ENCODE results near the gene MAML1. TPM values are rescaled to one million over a fixed set of nuclear protein-coding genes. Genes with fewer than 3 reads are reported as not detected.

The MAML1 gene
- total and polyA plus RNA-seq, 2 experiments from 2014 or later = 7.5 to 15.9 TPM

DNA sequence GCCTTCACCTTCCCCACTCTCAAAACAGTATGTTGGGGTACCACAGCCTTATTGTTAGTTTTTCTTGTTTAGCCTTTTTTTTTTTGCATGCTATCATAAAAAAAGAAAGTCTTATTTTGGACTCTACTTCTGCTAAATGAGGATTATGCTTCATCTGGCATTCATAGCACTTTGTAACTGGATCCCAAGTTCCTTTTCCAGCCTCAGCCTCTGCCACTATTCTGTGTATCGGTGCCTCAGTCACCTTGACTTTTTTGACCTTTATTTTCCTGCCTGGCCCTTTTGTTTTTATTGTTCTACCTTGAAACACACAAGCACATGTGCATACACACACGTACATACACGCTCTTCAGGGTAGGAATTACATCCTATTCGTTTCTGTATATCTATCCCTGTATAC, 8.5 kb upstream of the MAML1 start:
- Histone ChIP-seq H3K27me3 (no peaks in the 10 kb centered on the region), H3K9me3 (ENCODE audit: low read depth) (no peaks in the 10 kb centered on the region), H3K36me3 (replicated peaks; ENCODE audit: insufficient read depth, low read depth) (peaks cover 10% of the 10 kb centered on the region), H3K4me2 (no peak overlapping the region), H3K9me2 (replicated peaks; ENCODE audit: insufficient read depth) (no peaks in the 10 kb centered on the region), H4K20me1 (ENCODE audit: insufficient read depth, poor library complexity, severe bottlenecking) (peaks cover 22% of the 10 kb centered on the region), H3K27ac (no peak overlapping the region), H3K79me2 (peaks cover 43% of the 10 kb centered on the region), H2AFZ (no peak overlapping the region), H3K4me1 (ENCODE audit: insufficient read depth) (no peaks in the 10 kb centered on the region), H3K4me3 (no peak overlapping the region)
- TF ChIP-seq EZH2phosphoT487 (IDR thresholded peaks at IDR 0.05; ENCODE audit: low read depth, severe bottlenecking, unreplicated experiment) (no peak), EZH2 (IDR thresholded peaks at IDR 0.05; ENCODE audit: borderline replicate concordance) (no peak)
- TF ChIP-seq, protein P1, sequence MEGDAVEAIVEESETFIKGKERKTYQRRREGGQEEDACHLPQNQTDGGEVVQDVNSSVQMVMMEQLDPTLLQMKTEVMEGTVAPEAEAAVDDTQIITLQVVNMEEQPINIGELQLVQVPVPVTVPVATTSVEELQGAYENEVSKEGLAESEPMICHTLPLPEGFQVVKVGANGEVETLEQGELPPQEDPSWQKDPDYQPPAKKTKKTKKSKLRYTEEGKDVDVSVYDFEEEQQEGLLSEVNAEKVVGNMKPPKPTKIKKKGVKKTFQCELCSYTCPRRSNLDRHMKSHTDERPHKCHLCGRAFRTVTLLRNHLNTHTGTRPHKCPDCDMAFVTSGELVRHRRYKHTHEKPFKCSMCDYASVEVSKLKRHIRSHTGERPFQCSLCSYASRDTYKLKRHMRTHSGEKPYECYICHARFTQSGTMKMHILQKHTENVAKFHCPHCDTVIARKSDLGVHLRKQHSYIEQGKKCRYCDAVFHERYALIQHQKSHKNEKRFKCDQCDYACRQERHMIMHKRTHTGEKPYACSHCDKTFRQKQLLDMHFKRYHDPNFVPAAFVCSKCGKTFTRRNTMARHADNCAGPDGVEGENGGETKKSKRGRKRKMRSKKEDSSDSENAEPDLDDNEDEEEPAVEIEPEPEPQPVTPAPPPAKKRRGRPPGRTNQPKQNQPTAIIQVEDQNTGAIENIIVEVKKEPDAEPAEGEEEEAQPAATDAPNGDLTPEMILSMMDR (IDR thresholded peaks at IDR 0.05; ENCODE audit: poor library complexity) = no peak
- DNase-seq (ENCODE audit: low spot score) = no peak
- WGBS (ENCODE audit: low lambda C conversion rate, missing lambda C conversion rate) = 98% methylated on average over 4 of the region's 4 CpGs

DNA sequence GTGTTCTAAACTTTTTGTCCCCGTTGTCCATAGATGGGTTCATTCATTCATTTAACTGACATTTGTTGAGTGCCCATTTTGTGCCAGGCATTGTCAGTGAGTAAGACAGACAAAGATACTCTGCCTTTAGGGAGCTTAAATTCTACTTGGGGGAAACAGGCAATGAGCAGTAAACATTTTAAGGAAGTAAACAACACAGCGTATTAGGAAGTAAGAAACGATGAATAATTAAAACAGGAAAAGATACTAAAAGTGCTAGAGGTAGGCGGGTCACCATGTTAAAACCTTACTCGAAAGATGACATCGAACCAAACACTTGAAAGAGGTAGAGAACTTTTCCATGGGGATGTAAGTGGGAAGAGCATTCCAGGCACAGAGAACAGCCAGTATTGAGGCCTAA, 5.5 kb upstream of the MAML1 start:
- peaks cover 10% of the 10 kb centered on the region for H4K20me1 ChIP-seq (ENCODE audit: insufficient read depth, poor library complexity, severe bottlenecking)
- H3K79me2 ChIP-seq = peaks cover 20% of the 10 kb centered on the region
- H3K27me3 ChIP-seq = no peaks in the 10 kb centered on the region
- no peak for DNase-seq (ENCODE audit: low spot score)
- no peak overlapping the region for H2AFZ ChIP-seq
- peaks cover 7% of the 10 kb centered on the region for H3K4me1 ChIP-seq (ENCODE audit: insufficient read depth)
- H3K9me3 ChIP-seq (ENCODE audit: low read depth) = no peaks in the 10 kb centered on the region
- no peak overlapping the region for H3K4me2 ChIP-seq
- TF ChIP-seq EZH2 (IDR thresholded peaks at IDR 0.05; ENCODE audit: borderline replicate concordance) (no peak), EZH2phosphoT487 (IDR thresholded peaks at IDR 0.05; ENCODE audit: low read depth, severe bottlenecking, unreplicated experiment) (no peak)
- TF ChIP-seq, protein P1 (IDR thresholded peaks at IDR 0.05; ENCODE audit: poor library complexity) = no peak
- peaks cover 7% of the 10 kb centered on the region for H3K36me3 ChIP-seq (replicated peaks; ENCODE audit: insufficient read depth, low read depth)
- no peak overlapping the region for H3K27ac ChIP-seq
- H3K4me3 ChIP-seq = no peak overlapping the region
- WGBS (ENCODE audit: low lambda C conversion rate, missing lambda C conversion rate) = 96% methylated on average over 6 of the region's 6 CpGs
- H3K9me2 ChIP-seq (replicated peaks; ENCODE audit: insufficient read depth) = no peaks in the 10 kb centered on the region

DNA sequence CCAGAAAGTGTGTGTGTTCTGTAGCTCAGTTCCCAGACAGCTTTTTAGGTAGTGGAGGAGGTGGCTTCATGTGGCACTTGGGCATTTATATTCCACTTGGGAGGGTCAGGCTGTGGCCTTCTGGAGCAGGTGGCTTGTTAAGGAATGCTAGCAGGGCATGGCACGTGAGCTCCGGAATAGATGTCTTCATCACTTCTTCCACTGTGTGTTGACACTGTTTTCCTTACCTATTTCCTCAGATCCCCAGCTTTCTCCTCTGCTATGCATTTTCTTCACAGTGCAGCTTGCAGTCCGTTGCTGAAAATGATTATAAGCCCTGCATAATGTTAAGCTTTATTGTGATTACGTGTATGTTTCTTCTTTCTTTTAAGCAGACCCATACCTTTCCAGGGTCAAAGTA, 3.3 kb upstream of the MAML1 start:
- WGBS (ENCODE audit: low lambda C conversion rate, missing lambda C conversion rate) = 95% methylated on average over 4 of the region's 4 CpGs

More for the DNA sequence above, 3.3 kb upstream of the MAML1 start:
- TF ChIP-seq, protein P1 (IDR thresholded peaks at IDR 0.05; ENCODE audit: poor library complexity) = no peak
- TF ChIP-seq EZH2 (IDR thresholded peaks at IDR 0.05; ENCODE audit: borderline replicate concordance) (no peak), EZH2phosphoT487 (IDR thresholded peaks at IDR 0.05; ENCODE audit: low read depth, severe bottlenecking, unreplicated experiment) (no peak)
- Histone ChIP-seq H4K20me1 (ENCODE audit: insufficient read depth, poor library complexity, severe bottlenecking) (peaks cover 8% of the 10 kb centered on the region), H3K9me2 (replicated peaks; ENCODE audit: insufficient read depth) (no peaks in the 10 kb centered on the region), H3K4me1 (ENCODE audit: insufficient read depth) (peaks cover 14% of the 10 kb centered on the region), H3K27ac (no peak overlapping the region), H3K4me3 (no peak overlapping the region), H2AFZ (no peak overlapping the region), H3K27me3 (no peaks in the 10 kb centered on the region), H3K79me2 (peaks cover 15% of the 10 kb centered on the region), H3K4me2 (no peak overlapping the region), H3K36me3 (replicated peaks; ENCODE audit: insufficient read depth, low read depth) (no peaks in the 10 kb centered on the region), H3K9me3 (ENCODE audit: low read depth) (no peaks in the 10 kb centered on the region)
- DNase-seq (ENCODE audit: low spot score) = no peak

Data from hepatocyte (in vitro differentiated cells).